ENCODE measurements around the gene TMPRSS6.

The TMPRSS6 gene

GRCh38 chr22:37049224-37049623, 60.3 kb downstream of the TMPRSS6 start:
- FAIRE-seq, result no peak

- no peak for FAIRE-seq
Measured at GRCh38 chr22:37048133-37048532, 61.4 kb downstream of the TMPRSS6 start.

- FAIRE-seq, result no peak
Measured at GRCh38 chr22:37047006-37047405, 62.5 kb downstream of the TMPRSS6 start.

GRCh38 chr22:37046589-37046988, 62.9 kb downstream of the TMPRSS6 start:
- FAIRE-seq, result no peak

- FAIRE-seq, result no peak
Measured at GRCh38 chr22:37045958-37046357, 63.6 kb downstream of the TMPRSS6 start.

GRCh38 chr22:37044634-37045625, 64.6 kb downstream of the TMPRSS6 start:
- no peak for FAIRE-seq

GRCh38 chr22:37043828-37044538, 65.5 kb downstream of the TMPRSS6 start:
- no peak for FAIRE-seq

GRCh38 chr22:37043209-37043827, 66.2 kb downstream of the TMPRSS6 start:
- no peak for FAIRE-seq

- peak; percentile 96 for FAIRE-seq
Measured at GRCh38 chr22:37039466-37039865, 70.0 kb downstream of the TMPRSS6 start.

GRCh38 chr22:37037669-37038068, 71.8 kb downstream of the TMPRSS6 start:
- FAIRE-seq, result no peak

- FAIRE-seq, result no peak
Measured at GRCh38 chr22:37036655-37037377, 72.7 kb downstream of the TMPRSS6 start.

GRCh38 chr22:37033605-37034430, 75.7 kb downstream of the TMPRSS6 start:
- no peak for FAIRE-seq

- FAIRE-seq, result no peak
Measured at GRCh38 chr22:37032535-37033460, 76.7 kb downstream of the TMPRSS6 start.

GRCh38 chr22:37032134-37032534, 77.4 kb downstream of the TMPRSS6 start:
- FAIRE-seq, result no peak

GRCh38 chr22:37030560-37031281, 78.8 kb downstream of the TMPRSS6 start:
- no peak for FAIRE-seq

- no peak for FAIRE-seq
Measured at GRCh38 chr22:37028692-37029674, 80.5 kb downstream of the TMPRSS6 start.

- FAIRE-seq, result no peak
Measured at GRCh38 chr22:37027556-37027955, 82.0 kb downstream of the TMPRSS6 start.

- FAIRE-seq, result no peak
Measured at GRCh38 chr22:37026325-37026724, 83.2 kb downstream of the TMPRSS6 start.

All from endometrium (tissue), 2 donors.